ENCODE data around the gene CARTPT. TPM values are rescaled to one million over a fixed set of nuclear protein-coding genes. Genes with fewer than 3 reads are reported as not detected.

CARTPT gene
- total and polyA plus RNA-seq, 10 of the 15 experiments (the other 5 are each of a cell fraction or from before 2014, with no cell fraction given), result not detected

- TF ChIP-seq ZNF687 (IDR thresholded peaks at IDR 0.05), result no peak
- TF ChIP-seq ETV6 (conservative IDR thresholded peaks at IDR 0.05 in 1 of 2, IDR thresholded peaks at IDR 0.05 in 1 of 2; ENCODE audit: borderline replicate concordance in 1 of 2, low read depth in 1 of 2), result no peak
- TF ChIP-seq RFX5 (IDR thresholded peaks at IDR 0.05; ENCODE audit: low read depth, low read length), result no peak
- no peak for TF ChIP-seq NRF1 (conservative IDR thresholded peaks at IDR 0.05; ENCODE audit: low read depth, low read length)
- TF ChIP-seq HCFC1 (IDR thresholded peaks at IDR 0.05; ENCODE audit: low read length), result no peak
- TF ChIP-seq RAD51 (IDR thresholded peaks at IDR 0.05), result no peak
- no peak for TF ChIP-seq BCLAF1 (IDR thresholded peaks at IDR 0.05)
- no peak for TF ChIP-seq ESRRA (IDR thresholded peaks at IDR 0.05; ENCODE audit: low read length)
- no peak for TF ChIP-seq SREBF2 (IDR thresholded peaks at IDR 0.05; ENCODE audit: low read length)
- no peak for TF ChIP-seq ZNF622 (IDR thresholded peaks at IDR 0.05)
- no peak for TF ChIP-seq GATAD2B (conservative IDR thresholded peaks at IDR 0.05; ENCODE audit: low read depth)
- no peak for TF ChIP-seq ZNF384 (IDR thresholded peaks at IDR 0.05; ENCODE audit: borderline replicate concordance, low read depth, low read length)
- TF ChIP-seq ZSCAN29 (IDR thresholded peaks at IDR 0.05), result no peak
- no peak for TF ChIP-seq POLR2AphosphoS2 (IDR thresholded peaks at IDR 0.05; ENCODE audit: low read depth, low read length)
- TF ChIP-seq CHD1 (IDR thresholded peaks at IDR 0.05; ENCODE audit: low read depth, low read length), result no peak
- no peak for TF ChIP-seq SP1 (IDR thresholded peaks at IDR 0.05; ENCODE audit: low read depth, low read length)
- TF ChIP-seq PBX3 (IDR thresholded peaks at IDR 0.05; ENCODE audit: insufficient replicate concordance, low read depth, low read length), result no peak
- TF ChIP-seq HSF1 (IDR thresholded peaks at IDR 0.05; ENCODE audit: low read depth, low read length), result no peak
- no peak for TF ChIP-seq MYB (IDR thresholded peaks at IDR 0.05; ENCODE audit: borderline replicate concordance, low read depth, low read length)
- TF ChIP-seq CBFB (IDR thresholded peaks at IDR 0.05; ENCODE audit: low read depth), result no peak
- TF ChIP-seq SMAD5 (IDR thresholded peaks at IDR 0.05; ENCODE audit: low read depth), result no peak
Observed at GRCh38 chr5:71740015-71740753, 21.1 kb downstream of the CARTPT start (continued).

Measured in GM12878 (cell line).